Ishikawa (cell line): ENCODE results near the gene FADS3.

Experiments used
- CEBPB ChIP-seq: IDR thresholded peaks from 2 replicates; pipeline ENCODE4 v1.6.1; 2012
- CREB1 ChIP-seq: IDR thresholded peaks from 2 replicates; pipeline ENCODE4 v1.6.1; 2012; ENCODE audit warnings: low read depth
- EGR1 ChIP-seq: IDR thresholded peaks from 2 replicates; pipeline ENCODE4 v1.6.1; 2012
- EP300 ChIP-seq: IDR thresholded peaks from 2 replicates; pipeline ENCODE4 v1.6.1; 2012; ENCODE audit warnings: borderline replicate concordance
- FOXM1 ChIP-seq: IDR thresholded peaks from 2 replicates; pipeline ENCODE4 v1.6.1; 2012; ENCODE audit warnings: low read depth, borderline replicate concordance
- NFIC ChIP-seq: IDR thresholded peaks from 2 replicates; pipeline ENCODE4 v1.6.1; 2012
- RAD21 ChIP-seq: IDR thresholded peaks from 2 replicates; pipeline ENCODE4 v1.6.1; 2012; ENCODE audit warnings: low read depth
- TAF1 ChIP-seq: IDR thresholded peaks from 2 replicates; pipeline ENCODE4 v1.6.1; 2012; ENCODE audit warnings: low read depth, mild to moderate bottlenecking
- TCF12 ChIP-seq: IDR thresholded peaks from 2 replicates; pipeline ENCODE4 v1.6.1; 2012; ENCODE audit warnings: low read depth
- TEAD4 ChIP-seq: IDR thresholded peaks from 2 replicates; pipeline ENCODE4 v1.6.1; 2012
- YY1 ChIP-seq: IDR thresholded peaks from 2 replicates; pipeline ENCODE4 v1.6.1; 2012; ENCODE audit warnings: low read depth
- ZBTB7A ChIP-seq: IDR thresholded peaks from 2 replicates; pipeline ENCODE4 v1.6.1; 2012; ENCODE audit warnings: low read depth
- TF ChIP-seq, protein P1 (sequence below): IDR thresholded peaks from 2 replicates; pipeline ENCODE4 v1.6.1; 2012; ENCODE audit warnings: low read depth, mild to moderate bottlenecking
- TF ChIP-seq, protein P2 (sequence below): IDR thresholded peaks from 2 replicates; pipeline ENCODE4 v1.6.1; 2012
- TF ChIP-seq, protein P3 (sequence below): IDR thresholded peaks from 2 replicates; pipeline ENCODE4 v1.6.1; 2012

FADS3 gene

GRCh38 chr11:61860054-61860903, 31.1 kb downstream of the FADS3 start:
- TF ChIP-seq, protein P1, sequence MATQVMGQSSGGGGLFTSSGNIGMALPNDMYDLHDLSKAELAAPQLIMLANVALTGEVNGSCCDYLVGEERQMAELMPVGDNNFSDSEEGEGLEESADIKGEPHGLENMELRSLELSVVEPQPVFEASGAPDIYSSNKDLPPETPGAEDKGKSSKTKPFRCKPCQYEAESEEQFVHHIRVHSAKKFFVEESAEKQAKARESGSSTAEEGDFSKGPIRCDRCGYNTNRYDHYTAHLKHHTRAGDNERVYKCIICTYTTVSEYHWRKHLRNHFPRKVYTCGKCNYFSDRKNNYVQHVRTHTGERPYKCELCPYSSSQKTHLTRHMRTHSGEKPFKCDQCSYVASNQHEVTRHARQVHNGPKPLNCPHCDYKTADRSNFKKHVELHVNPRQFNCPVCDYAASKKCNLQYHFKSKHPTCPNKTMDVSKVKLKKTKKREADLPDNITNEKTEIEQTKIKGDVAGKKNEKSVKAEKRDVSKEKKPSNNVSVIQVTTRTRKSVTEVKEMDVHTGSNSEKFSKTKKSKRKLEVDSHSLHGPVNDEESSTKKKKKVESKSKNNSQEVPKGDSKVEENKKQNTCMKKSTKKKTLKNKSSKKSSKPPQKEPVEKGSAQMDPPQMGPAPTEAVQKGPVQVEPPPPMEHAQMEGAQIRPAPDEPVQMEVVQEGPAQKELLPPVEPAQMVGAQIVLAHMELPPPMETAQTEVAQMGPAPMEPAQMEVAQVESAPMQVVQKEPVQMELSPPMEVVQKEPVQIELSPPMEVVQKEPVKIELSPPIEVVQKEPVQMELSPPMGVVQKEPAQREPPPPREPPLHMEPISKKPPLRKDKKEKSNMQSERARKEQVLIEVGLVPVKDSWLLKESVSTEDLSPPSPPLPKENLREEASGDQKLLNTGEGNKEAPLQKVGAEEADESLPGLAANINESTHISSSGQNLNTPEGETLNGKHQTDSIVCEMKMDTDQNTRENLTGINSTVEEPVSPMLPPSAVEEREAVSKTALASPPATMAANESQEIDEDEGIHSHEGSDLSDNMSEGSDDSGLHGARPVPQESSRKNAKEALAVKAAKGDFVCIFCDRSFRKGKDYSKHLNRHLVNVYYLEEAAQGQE, result no peak
- no peak for TF ChIP-seq FOXM1
- 0 out of 2 replicates have a peak, but pooled peaks have one; percentile 16 for TF ChIP-seq NFIC
- peak; percentile 29; the same call in 1 of the 2 replicates for TF ChIP-seq TEAD4

DNA sequence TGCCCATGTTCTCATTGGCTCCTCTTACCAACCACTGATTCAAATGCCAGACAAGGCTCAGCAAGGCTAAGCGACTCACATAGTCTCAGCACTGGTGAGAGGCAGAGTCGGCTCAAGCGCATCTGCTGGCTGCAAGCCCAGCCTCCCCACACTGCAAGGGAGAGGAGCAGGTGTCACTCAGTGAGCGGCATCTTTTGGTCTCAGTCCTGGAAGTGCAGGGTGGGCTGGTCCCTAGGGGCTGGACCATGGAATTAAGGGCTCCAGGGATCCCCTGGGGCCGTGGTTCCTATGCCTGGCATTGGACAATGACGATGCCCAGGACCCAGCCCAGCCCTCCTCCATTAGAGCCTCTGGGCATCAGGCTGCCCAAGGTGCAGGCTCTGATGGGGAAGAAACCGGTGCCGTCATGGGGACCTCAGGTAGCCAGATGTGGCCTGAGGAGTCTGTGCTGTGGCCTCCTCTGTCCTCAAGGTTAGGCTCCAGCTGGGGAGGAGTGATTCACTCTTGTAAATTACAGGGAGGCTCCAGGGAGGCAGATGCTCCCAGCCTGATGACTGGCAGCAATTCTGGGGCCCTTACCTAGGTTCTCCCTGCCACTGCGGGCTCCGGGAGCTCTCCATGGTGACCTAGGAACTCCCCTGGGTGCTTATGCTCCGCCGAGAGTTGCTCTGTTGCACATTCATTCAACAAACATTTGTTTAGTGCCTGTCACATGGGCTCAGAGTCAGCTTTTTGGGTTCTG, 35.2 kb downstream of the FADS3 start:
- TF ChIP-seq ZBTB7A (no peak), RAD21 (no peak)
- TF ChIP-seq, protein P1, result peak; percentile 57

DNA sequence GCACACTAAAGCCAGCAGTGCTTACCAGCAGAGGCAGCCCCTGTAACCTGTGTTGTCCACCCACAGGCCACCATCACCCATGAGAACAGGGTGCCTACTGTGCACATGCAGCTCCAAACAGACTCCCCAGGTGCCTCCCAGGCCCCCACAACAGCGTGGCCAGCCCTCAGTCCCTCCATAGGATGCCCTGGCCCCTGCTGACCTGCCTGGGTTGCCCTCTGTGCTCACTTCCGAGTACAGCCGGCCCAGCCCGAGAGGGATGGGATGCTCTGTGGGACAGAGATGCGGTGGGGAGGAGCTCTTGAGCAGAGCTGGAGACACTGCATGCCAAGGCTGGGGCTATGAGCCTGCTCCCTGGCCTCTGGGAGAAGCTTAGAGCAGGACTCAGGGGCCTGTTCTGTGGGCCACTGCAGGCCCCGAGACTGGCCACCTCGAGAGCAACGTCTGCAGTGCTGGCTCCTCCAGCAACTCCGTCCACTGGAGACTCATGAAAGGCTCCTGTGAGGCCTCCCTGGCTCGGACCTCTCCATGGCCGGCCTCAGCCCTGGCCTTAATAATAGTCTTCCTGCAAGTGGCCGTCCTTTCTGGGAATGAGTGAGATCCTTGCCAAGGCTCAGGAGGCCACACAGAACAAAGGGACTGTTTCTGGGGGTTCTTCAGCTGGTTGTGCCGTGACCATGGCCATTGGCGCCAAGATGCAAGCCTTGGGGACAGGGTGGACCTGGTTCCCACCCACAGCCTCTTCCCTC, 36.2 kb downstream of the FADS3 start:
- TF ChIP-seq, protein P1, result no peak
- no peak for TF ChIP-seq YY1

DNA sequence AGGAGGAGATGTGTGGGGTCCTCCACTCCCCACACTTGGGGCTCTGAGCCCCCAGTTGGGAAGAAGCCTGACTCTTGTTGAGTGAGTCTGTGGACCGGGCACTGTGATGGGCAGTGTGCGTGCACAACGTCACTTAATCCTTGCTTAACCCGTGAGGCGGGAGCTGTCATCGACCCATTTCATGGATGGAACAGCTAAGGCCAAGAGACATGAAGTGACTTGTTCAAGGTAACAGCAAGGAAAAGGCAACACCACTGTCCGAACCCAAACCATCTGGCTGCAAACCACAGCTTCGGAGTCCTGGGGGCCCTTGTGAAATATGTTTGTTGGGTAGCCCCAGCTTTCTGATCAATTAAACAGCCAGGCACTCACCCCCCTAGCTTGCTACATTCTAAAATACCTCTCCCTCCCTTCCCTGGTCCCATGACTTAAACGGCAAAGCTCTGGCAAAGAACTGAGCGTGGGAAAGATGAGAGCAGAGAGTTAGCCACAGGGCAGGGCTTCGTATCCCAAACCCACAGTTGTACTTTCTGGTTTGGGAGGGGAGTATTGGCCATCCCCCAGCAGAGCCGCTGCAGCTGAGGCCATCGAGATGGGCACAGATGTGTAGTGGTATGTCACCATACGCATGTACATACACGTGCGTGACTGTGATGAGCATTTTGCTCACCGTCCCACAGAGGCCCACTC, 37.0 kb downstream of the FADS3 start:
- TF ChIP-seq NFIC, result no peak
- TF ChIP-seq, protein P2, sequence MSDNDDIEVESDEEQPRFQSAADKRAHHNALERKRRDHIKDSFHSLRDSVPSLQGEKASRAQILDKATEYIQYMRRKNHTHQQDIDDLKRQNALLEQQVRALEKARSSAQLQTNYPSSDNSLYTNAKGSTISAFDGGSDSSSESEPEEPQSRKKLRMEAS, result no peak
- no peak for TF ChIP-seq ZBTB7A
- no peak for TF ChIP-seq RAD21
- no peak for TF ChIP-seq FOXM1
- no peak for TF ChIP-seq TAF1
- TF ChIP-seq YY1, result no peak
- TF ChIP-seq, protein P1, result no peak
- TF ChIP-seq, protein P3, sequence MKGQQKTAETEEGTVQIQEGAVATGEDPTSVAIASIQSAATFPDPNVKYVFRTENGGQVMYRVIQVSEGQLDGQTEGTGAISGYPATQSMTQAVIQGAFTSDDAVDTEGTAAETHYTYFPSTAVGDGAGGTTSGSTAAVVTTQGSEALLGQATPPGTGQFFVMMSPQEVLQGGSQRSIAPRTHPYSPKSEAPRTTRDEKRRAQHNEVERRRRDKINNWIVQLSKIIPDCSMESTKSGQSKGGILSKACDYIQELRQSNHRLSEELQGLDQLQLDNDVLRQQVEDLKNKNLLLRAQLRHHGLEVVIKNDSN, result no peak
- TF ChIP-seq EGR1, result no peak
- no peak for TF ChIP-seq TCF12
- no peak for TF ChIP-seq CREB1
- TF ChIP-seq TEAD4, result no peak
- no peak for TF ChIP-seq CEBPB
- TF ChIP-seq EP300, result no peak
